Neural crest cell (in vitro differentiated cells): ENCODE data around the gene IQCE. TPM values are rescaled to one million over a fixed set of nuclear protein-coding genes. Genes with fewer than 3 reads are reported as not detected.
"Not testable (repeated sequence)": the region's sequence is repeated elsewhere in the genome, so short reads cannot be mapped to it uniquely, and the experiment has no call there.

Source experiments
- DNase-seq: peaks from one replicate; pipeline ENCODE4 v3.0.0; 2021; ENCODE audit warnings: low read depth, mixed read lengths, low spot score
- H3K27ac Mint-ChIP-seq: one replicate; pipeline ENCODE4 v1.8.0; 2021; ENCODE audit warnings: mild to moderate bottlenecking, mixed read lengths; ENCODE audit not compliant: unreplicated experiment
- H3K27me3 Mint-ChIP-seq: 2 replicates; pipeline ENCODE4 v1.8.0; 2021; ENCODE audit warnings: low read depth, mild to moderate bottlenecking, mixed read lengths
- H3K36me3 Mint-ChIP-seq: 2 replicates; pipeline ENCODE4 v1.8.0; 2021; ENCODE audit warnings: low read depth, mild to moderate bottlenecking, mixed read lengths
- H3K4me1 Mint-ChIP-seq: 2 replicates; pipeline ENCODE4 v1.8.0; 2021; ENCODE audit warnings: mixed read lengths
- H3K4me3 Mint-ChIP-seq: one replicate; pipeline ENCODE4 v1.8.0; 2021; ENCODE audit warnings: mild to moderate bottlenecking, mixed read lengths
- H3K9me3 Mint-ChIP-seq: 2 replicates; pipeline ENCODE4 v1.8.0; 2021; ENCODE audit warnings: mixed read lengths
- CTCF ChIP-seq: fragments of 200-600 bp; sonication (generic); conservative IDR thresholded peaks from 2 replicates; pipeline ENCODE4 v1.5.0; 2021; ENCODE audit warnings: antibody characterized with exemption, mild to moderate bottlenecking
- total RNA-seq: library from RNA; stranded (reverse); gene quantifications from 2 replicates; pipeline ENCODE4 v1.2.1, GENCODE V29; 2021

The IQCE gene
- total RNA-seq, 1 donor from 2014 or later = 22.4 TPM

GRCh38 chr7:2607122-2607922 is 48.5 kb downstream of the IQCE start:
- Mint-ChIP-seq H3K4me1 (peaks cover 44% of the 10 kb centered on the region), H3K4me3 (no peak overlapping the region), H3K27me3 (no peaks in the 10 kb centered on the region), H3K36me3 (no peaks in the 10 kb centered on the region), H3K9me3 (no peaks in the 10 kb centered on the region), H3K27ac (peak overlapping the region; percentile 46)
- DNase-seq = no peak
- no peak for TF ChIP-seq CTCF

- H3K4me1 Mint-ChIP-seq = peaks cover 50% of the 10 kb centered on the region
- peak overlapping the region; percentile 50 for H3K27ac Mint-ChIP-seq
- no peaks in the 10 kb centered on the region for H3K27me3 Mint-ChIP-seq
- H3K4me3 Mint-ChIP-seq = peak overlapping the region; percentile 56
- no peak for TF ChIP-seq CTCF
- no peaks in the 10 kb centered on the region for H3K9me3 Mint-ChIP-seq
- peak; percentile 41 for DNase-seq
- no peaks in the 10 kb centered on the region for H3K36me3 Mint-ChIP-seq
Measured at GRCh38 chr7:2607923-2608904, 49.4 kb downstream of the IQCE start.

- Mint-ChIP-seq H3K36me3 (no peaks in the 10 kb centered on the region), H3K27me3 (no peaks in the 10 kb centered on the region), H3K4me1 (peaks cover 57% of the 10 kb centered on the region), H3K27ac (peak overlapping the region; percentile 64), H3K4me3 (peak overlapping the region; percentile 56), H3K9me3 (no peaks in the 10 kb centered on the region)
- TF ChIP-seq CTCF = peak; percentile 54
- peak; percentile 49 for DNase-seq
Measured at GRCh38 chr7:2608921-2609411, 50.2 kb downstream of the IQCE start.

GRCh38 chr7:2609646-2610045 is 50.9 kb downstream of the IQCE start:
- H3K27ac Mint-ChIP-seq = peak overlapping the region; percentile 50
- not testable (repeated sequence) for H3K9me3 Mint-ChIP-seq

GRCh38 chr7:2610466-2610865 is 51.7 kb downstream of the IQCE start:
- Mint-ChIP-seq H3K4me3 (no peak overlapping the region), H3K27ac (no peak overlapping the region), H3K27me3 (no peaks in the 10 kb centered on the region), H3K4me1 (peaks cover 70% of the 10 kb centered on the region), H3K9me3 (no peaks in the 10 kb centered on the region), H3K36me3 (no peaks in the 10 kb centered on the region)
- DNase-seq = no peak
- TF ChIP-seq CTCF = no peak

More at GRCh38 chr7:2609646-2610045, 50.9 kb downstream of the IQCE start:
- H3K4me1 Mint-ChIP-seq = peaks cover 64% of the 10 kb centered on the region
- not testable (repeated sequence) for H3K36me3 Mint-ChIP-seq, H3K27me3 Mint-ChIP-seq, H3K4me3 Mint-ChIP-seq, DNase-seq
